H1 (cell line): ENCODE results near the gene ASTN2. TPM values are rescaled to one million over a fixed set of nuclear protein-coding genes. Genes with fewer than 3 reads are reported as not detected.

Experiments used
- CTCF ChIA-PET: fragments of 300-600 bp; sonication (Branson Sonifier 250); formaldehyde crosslinking; loops from one replicate; lab custom pipeline; 2021; ENCODE audit not compliant: partially characterized antibody; lab: Charles Lee
- POLR2A ChIA-PET: fragments of 300-600 bp; sonication (Branson Sonifier 250); formaldehyde crosslinking; loops from one replicate; lab custom pipeline; 2021; ENCODE audit warnings: inconsistent platforms; ENCODE audit not compliant: partially characterized antibody; lab: Charles Lee
- DNase-seq, 2 experiments: peaks; one replicate each; pipeline versions ENCODE4 v3.0.0 to v3.0.0-alpha.2; 2010 to 2022; ENCODE audit warnings: low spot score in 2 of 2, low read depth in 1 of 2, mixed read lengths in 1 of 2
- FAIRE-seq: peaks from 2 replicates; lab custom pipeline; 2011; peaks lifted over from hg19 to GRCh38; lab: Jason Lieb, UNC
- H2AFZ ChIP-seq: 2 replicates; pipeline ENCODE4 v1.8.1; 2012; ENCODE audit warnings: low read length, inconsistent platforms
- H2AK5ac ChIP-seq: 2 replicates; pipeline ENCODE4 v1.6.1; 2013; ENCODE audit warnings: low read depth, low read length
- H2BK120ac ChIP-seq: replicated peaks from 2 replicates; pipeline ENCODE3; 2013; ENCODE audit warnings: low read depth, low read length, inconsistent platforms
- H2BK12ac ChIP-seq: 2 replicates; pipeline ENCODE4 v1.6.1; 2013; ENCODE audit warnings: low read depth, low read length
- H2BK15ac ChIP-seq: 2 replicates; pipeline ENCODE4 v1.6.1; 2013; ENCODE audit warnings: low read length
- H2BK20ac ChIP-seq: 2 replicates; pipeline ENCODE4 v1.6.1; 2013; ENCODE audit warnings: low read length
- H2BK5ac ChIP-seq: 2 replicates; pipeline ENCODE4 v1.6.1; 2013; ENCODE audit warnings: low read depth, low read length
- H3K14ac ChIP-seq: 2 replicates; pipeline ENCODE4 v1.6.1; 2013; ENCODE audit warnings: inconsistent platforms; ENCODE audit not compliant: insufficient read length
- H3K18ac ChIP-seq: 2 replicates; pipeline ENCODE4 v1.6.1; 2013; ENCODE audit warnings: low read length; ENCODE audit errors: extremely low read depth
- H3K23ac ChIP-seq: 2 replicates; pipeline ENCODE4 v1.6.1; 2013; ENCODE audit warnings: inconsistent platforms; ENCODE audit not compliant: insufficient read length
- H3K23me2 ChIP-seq: 2 replicates; pipeline ENCODE4 v1.6.1; 2013; ENCODE audit warnings: low read depth, low read length
- H3K27ac ChIP-seq: 2 replicates; pipeline ENCODE4 v1.6.1; 2011; ENCODE audit warnings: low read depth, low read length, inconsistent platforms
- H3K27me3 ChIP-seq, 4 experiments: replicated peaks in 1 of 4; 1 replicate in 1 of 4; 2 replicates in 3 of 4; pipeline versions ENCODE4 v1.6.1 to v1.8.1; 2011 to 2013; ENCODE audit warnings: low read length in 3 of 4, mild to moderate bottlenecking in 3 of 4, inconsistent platforms in 2 of 4, mixed read lengths in 2 of 4, moderate library complexity in 1 of 4; ENCODE audit not compliant: control insufficient read depth in 3 of 4, insufficient read depth in 3 of 4; ENCODE audit errors: extremely low read depth in 1 of 4
- H3K36me3 ChIP-seq, 4 experiments: 2 replicates each; pipeline versions ENCODE4 v1.6.1 to v1.8.1; 2011 to 2013; ENCODE audit warnings: mild to moderate bottlenecking in 4 of 4, low read length in 3 of 4, moderate library complexity in 2 of 4, control low read depth in 1 of 4, inconsistent platforms in 1 of 4; ENCODE audit not compliant: insufficient read depth in 4 of 4, control insufficient read depth in 2 of 4
- H3K4ac ChIP-seq: replicated peaks from 2 replicates; pipeline ENCODE3; 2013; ENCODE audit warnings: low read length, low read depth, mixed read lengths, inconsistent platforms; ENCODE audit not compliant: insufficient read length
- H3K4me1 ChIP-seq, 4 experiments: replicated peaks in 1 of 4; 1 replicate in 1 of 4; 2 replicates in 3 of 4; pipeline versions ENCODE4 v1.6.1 to v1.8.1; 2011 to 2013; ENCODE audit warnings: low read length in 3 of 4, inconsistent platforms in 2 of 4, mixed read lengths in 1 of 4; ENCODE audit not compliant: insufficient read depth in 4 of 4, control insufficient read depth in 3 of 4
- H3K4me2 ChIP-seq, 2 experiments: 2 replicates each; pipeline versions ENCODE4 v1.6.1 to v1.8.1; 2011 to 2013; ENCODE audit warnings: low read depth in 2 of 2, low read length in 2 of 2, control low read depth in 1 of 2, inconsistent platforms in 1 of 2, mild to moderate bottlenecking in 1 of 2; ENCODE audit not compliant: insufficient read depth in 1 of 2
- H3K4me3 ChIP-seq, 4 experiments: fragments of 200-600, 300-600 bp in 1 of 4; sonication (generic), shearing (Covaris generic), sonication (Bioruptor Twin) in 1 of 4; 2 replicates each; pipeline versions ENCODE4 v1.5.1 to v1.8.1; 2011 to 2016; ENCODE audit warnings: low read length in 4 of 4, low read depth in 3 of 4, control low read depth in 2 of 4, inconsistent platforms in 2 of 4, mild to moderate bottlenecking in 2 of 4, mixed read lengths in 1 of 4, moderate library complexity in 1 of 4; ENCODE audit not compliant: insufficient read depth in 2 of 4; ENCODE audit errors: extremely low read depth in 1 of 4
- H3K56ac ChIP-seq: replicated peaks from 2 replicates; pipeline ENCODE3; 2013; ENCODE audit warnings: low read depth, mild to moderate bottlenecking, mixed read lengths, low read length, inconsistent platforms; ENCODE audit not compliant: insufficient read length
- H3K79me1 ChIP-seq: 2 replicates; pipeline ENCODE4 v1.6.1; 2013; ENCODE audit warnings: low read depth, low read length, control low read depth
- H3K79me2 ChIP-seq, 2 experiments: 2 replicates each; pipeline versions ENCODE4 v1.6.1 to v1.8.1; 2012 to 2013; ENCODE audit warnings: low read length in 2 of 2, mild to moderate bottlenecking in 2 of 2, inconsistent platforms in 1 of 2; ENCODE audit not compliant: insufficient read depth in 2 of 2, control insufficient read depth in 1 of 2
- H3K9ac ChIP-seq, 4 experiments: replicated peaks in 1 of 4; 1 replicate in 1 of 4; 2 replicates in 3 of 4; pipeline versions ENCODE4 v1.6.1 to v1.8.1; 2011 to 2013; ENCODE audit warnings: low read depth in 3 of 4, low read length in 3 of 4, control low read depth in 2 of 4, mild to moderate bottlenecking in 2 of 4, moderate library complexity in 2 of 4, inconsistent platforms in 1 of 4; ENCODE audit errors: extremely low read depth in 1 of 4
- H3K9me3 ChIP-seq, 2 experiments: 2 replicates each; pipeline versions ENCODE4 v1.6.1 to v1.8.1; 2012 to 2013; ENCODE audit warnings: mild to moderate bottlenecking in 2 of 2, moderate library complexity in 2 of 2, control low read depth in 1 of 2, inconsistent platforms in 1 of 2, low read depth in 1 of 2, low read length in 1 of 2, mixed read lengths in 1 of 2; ENCODE audit not compliant: insufficient read depth in 2 of 2
- H4K20me1 ChIP-seq, 2 experiments: replicated peaks in 1 of 2; 2 replicates each; pipeline versions ENCODE3 to v1.8.1; 2011 to 2013; ENCODE audit warnings: inconsistent platforms in 2 of 2, low read length in 2 of 2, mild to moderate bottlenecking in 1 of 2; ENCODE audit not compliant: insufficient read depth in 2 of 2, control insufficient read depth in 1 of 2
- H4K5ac ChIP-seq: 2 replicates; pipeline ENCODE4 v1.6.1; 2013; ENCODE audit warnings: low read length, low read depth, mixed read lengths, inconsistent platforms; ENCODE audit not compliant: insufficient read length
- H4K8ac ChIP-seq: 2 replicates; pipeline ENCODE4 v1.8.0; 2013; ENCODE audit warnings: mild to moderate bottlenecking, moderate library complexity, low read length, inconsistent platforms; ENCODE audit not compliant: insufficient read depth; ENCODE audit errors: extremely low read depth
- H4K91ac ChIP-seq: replicated peaks from 2 replicates; pipeline ENCODE3; 2013; ENCODE audit warnings: low read length, mixed read lengths, inconsistent platforms; ENCODE audit not compliant: insufficient read length
- KDM4A ChIP-seq: IDR thresholded peaks from one replicate; pipeline ENCODE4 v1.7.1; 2012; ENCODE audit warnings: low read depth, mild to moderate bottlenecking, moderate library complexity, low read length, inconsistent platforms; ENCODE audit not compliant: severe bottlenecking
- WGBS, 2 experiments: shearing (Covaris generic) in 1 of 2; methylation state at CpG; one replicate each; pipeline versions ENCODE4 v1.1.6 to v1.1.7; 2013 to 2015; ENCODE audit warnings: low lambda C conversion rate in 2 of 2, mixed read lengths in 2 of 2, inconsistent platforms in 1 of 2, low coverage in 1 of 2, missing lambda C conversion rate in 1 of 2; ENCODE audit not compliant: insufficient replicate concordance in 2 of 2, insufficient coverage in 1 of 2, insufficient read length in 1 of 2; ENCODE audit errors: extremely low coverage in 1 of 2, missing lambda C conversion rate in 1 of 2; 5-methylcytosine and 5-hydroxymethylcytosine counted together
- polyA plus RNA-seq, 7 experiments: library from polyadenylated mRNA; depleted of rRNA in 3 of 7; stranded (reverse) in 5 of 7; unstranded in 2 of 7; fragments of >200 nt in 5 of 7; fragments of 200-250 nt in 2 of 7; gene quantifications; 1 replicate in 5 of 7; 2 replicates in 1 of 7; 4 replicates in 1 of 7; pipeline versions ENCODE4 v1.2.1 to v1.2.3, GENCODE V29; 2011 to 2013; ENCODE audit warnings: missing spikeins in 2 of 7, mixed read lengths in 2 of 7
- total RNA-seq: library from RNA; stranded (reverse); fragmentation: NEBNext Ultra II Directional; extraction: Animal tissue kit (Norgen Biotek cat#: 25700); gene quantifications from 2 replicates; pipeline ENCODE4 v1.2.1, GENCODE V29; 2021

Gene ASTN2
- total and polyA plus RNA-seq, 2 of the 8 experiments (the other 6 are each of a cell fraction or from before 2014, with no cell fraction given) = 8.2 to 13.7 TPM

GRCh38 chr9:116580853-116581252 is 834.0 kb downstream of the ASTN2 start:
- Histone ChIP-seq H3K9me3 (no peaks in the 10 kb centered on the region), H3K27ac (no peak overlapping the region), H3K23me2 (no peaks in the 10 kb centered on the region), H2AFZ (no peak overlapping the region), H3K9ac (no peak overlapping the region), H3K23ac (no peak overlapping the region), H3K4ac (no peak overlapping the region), H2BK5ac (no peak overlapping the region), H2AK5ac (no peak overlapping the region), H4K8ac (no peak overlapping the region), H3K27me3 (no peaks in the 10 kb centered on the region), H2BK120ac (no peak overlapping the region), H3K4me3 (no peak overlapping the region), H3K14ac (no peak overlapping the region)
- DNase-seq (no peak), FAIRE-seq (no peak)
- CTCF ChIA-PET = interaction anchor here (1.3 to 1.4 kb wide), 2 partner anchors 9 kb away, joined by 4 read pairs; no protein-coding TSS in a partner anchor
- TF ChIP-seq KDM4A = no peak
- TF ChIP-seq, all 59 proteins: peak for 0
- H3K4me1 ChIP-seq = no peaks in the 10 kb centered on the region
- no peak overlapping the region for H3K18ac ChIP-seq
- no peak overlapping the region for H2BK15ac ChIP-seq
- H3K79me1 ChIP-seq = no peaks in the 10 kb centered on the region
- no peak overlapping the region for H2BK12ac ChIP-seq
- H3K56ac ChIP-seq = no peak overlapping the region
- H4K20me1 ChIP-seq = no peaks in the 10 kb centered on the region
- no peaks in the 10 kb centered on the region for H3K79me2 ChIP-seq
- H2BK20ac ChIP-seq = no peak overlapping the region
- H4K5ac ChIP-seq = no peak overlapping the region
- no peaks in the 10 kb centered on the region for H3K36me3 ChIP-seq
- POLR2A ChIA-PET = no interaction called here
- no peak overlapping the region for H4K91ac ChIP-seq
- no peak overlapping the region for H3K4me2 ChIP-seq
- WGBS, 2 experiments = 22% methylated on average over 1 of the region's 1 CpG; no CpG with 5 or more reads in 1 of the 2 experiments
